Ascending aorta (tissue), 2 donors: ENCODE measurements around the gene CCDC78. TPM values are rescaled to one million over a fixed set of nuclear protein-coding genes. Genes with fewer than 3 reads are reported as not detected.

ENCODE experiments used
- DNase-seq, 2 donors: peaks; one replicate each; pipeline ENCODE4 v3.0.0-alpha.2; 2019; ENCODE audit warnings: low spot score in 2 of 2
- H3K27ac ChIP-seq, 2 donors: fragments of 200-600 bp; sonication (generic); one replicate each; pipeline ENCODE4 v1.5.1; 2016 to 2017; ENCODE audit warnings: mild to moderate bottlenecking in 1 of 2
- H3K27me3 ChIP-seq: fragments of 200-600 bp; sonication (generic); one replicate; pipeline ENCODE4 v1.5.1; 2017
- H3K36me3 ChIP-seq, 2 donors: fragments of 200-600 bp; sonication (generic); one replicate each; pipeline ENCODE4 v1.5.1; 2016
- H3K4me1 ChIP-seq, 2 donors: fragments of 200-600 bp; sonication (generic); one replicate each; pipeline ENCODE4 v1.5.1; 2016 to 2017; ENCODE audit warnings: mild to moderate bottlenecking in 1 of 2
- H3K4me3 ChIP-seq, 2 donors: fragments of 200-600 bp; sonication (generic); one replicate each; pipeline ENCODE4 v1.5.1; 2016 to 2017; ENCODE audit warnings: mild to moderate bottlenecking in 1 of 2
- H3K9me3 ChIP-seq, 2 donors: fragments of 200-600 bp; sonication (generic); one replicate each; pipeline ENCODE4 v1.5.1; 2016
- CTCF ChIP-seq, 3 experiments: fragments of 200-600 bp in 2 of 3; fragments of 450-650 bp in 1 of 3; sonication (generic) in 2 of 3; IDR thresholded peaks; one replicate each; pipeline ENCODE4 v1.5.1; 2016 to 2019; ENCODE audit warnings: antibody characterized with exemption in 3 of 3, mild to moderate bottlenecking in 1 of 3, moderate library complexity in 1 of 3
- intact Hi-C: fragments of 100-400 bp; cut with DNase I; formaldehyde crosslinking; loops from one replicate; pipeline ENCODE4 v1.15.1; 2023
- total RNA-seq: library from RNA; depleted of rRNA; stranded (reverse); fragments of >200 nt; gene quantifications from one replicate; pipeline ENCODE4 v1.1.0, GENCODE V29; 2016

CCDC78 gene
- total RNA-seq, 1 donor from 2014 or later: 8.2 TPM

GRCh38 chr16:769934-770333 is 43.7 kb upstream of the CCDC78 start:
- no peaks in the 10 kb centered on the region for H3K36me3 ChIP-seq
- H3K9me3 ChIP-seq: no peaks in the 10 kb centered on the region
- intact Hi-C loops: no loop called here
- H3K27ac ChIP-seq: no peak overlapping the region
- no peaks in the 10 kb centered on the region for H3K27me3 ChIP-seq
- no peak for DNase-seq
- no peak for TF ChIP-seq CTCF (IDR thresholded peaks at IDR 0.05)
- H3K4me3 ChIP-seq: no peak overlapping the region
- H3K4me1 ChIP-seq: no peaks in the 10 kb centered on the region

GRCh38 chr16:769184-769784 is 43.0 kb upstream of the CCDC78 start:
- Histone ChIP-seq H3K27ac (no peak overlapping the region), H3K4me1 (no peaks in the 10 kb centered on the region), H3K36me3 (no peaks in the 10 kb centered on the region), H3K9me3 (no peaks in the 10 kb centered on the region), H3K4me3 (no peak overlapping the region), H3K27me3 (no peaks in the 10 kb centered on the region)
- intact Hi-C loops: no loop called here
- no peak for TF ChIP-seq CTCF (IDR thresholded peaks at IDR 0.05)
- DNase-seq: no peak

- no peaks in the 10 kb centered on the region for H3K9me3 ChIP-seq
- no peak for TF ChIP-seq CTCF (IDR thresholded peaks at IDR 0.05)
- H3K27ac ChIP-seq: no peak overlapping the region
- H3K4me3 ChIP-seq: no peak overlapping the region
- H3K4me1 ChIP-seq: no peaks in the 10 kb centered on the region
- no peaks in the 10 kb centered on the region for H3K36me3 ChIP-seq
- DNase-seq: no peak
- no peaks in the 10 kb centered on the region for H3K27me3 ChIP-seq
- intact Hi-C loops: no loop called here
Observed at GRCh38 chr16:768428-768827, 42.2 kb upstream of the CCDC78 start.

GRCh38 chr16:767743-768235 is 41.5 kb upstream of the CCDC78 start:
- no peak overlapping the region for H3K27ac ChIP-seq
- H3K9me3 ChIP-seq: no peaks in the 10 kb centered on the region
- H3K36me3 ChIP-seq: no peaks in the 10 kb centered on the region
- no peak for TF ChIP-seq CTCF (IDR thresholded peaks at IDR 0.05)
- H3K4me1 ChIP-seq: no peaks in the 10 kb centered on the region
- no peaks in the 10 kb centered on the region for H3K27me3 ChIP-seq
- no peak overlapping the region for H3K4me3 ChIP-seq
- intact Hi-C loops: no loop called here
- no peak for DNase-seq

- Histone ChIP-seq H3K4me3 (no peak overlapping the region), H3K27ac (no peak overlapping the region), H3K36me3 (no peaks in the 10 kb centered on the region), H3K9me3 (no peaks in the 10 kb centered on the region), H3K27me3 (no peaks in the 10 kb centered on the region), H3K4me1 (no peaks in the 10 kb centered on the region)
- TF ChIP-seq CTCF (IDR thresholded peaks at IDR 0.05): no peak
- intact Hi-C loops: no loop called here
- no peak for DNase-seq
Observed at GRCh38 chr16:766820-767640, 40.8 kb upstream of the CCDC78 start.
